ENCODE measurements around the gene CDC14A.

DNA sequence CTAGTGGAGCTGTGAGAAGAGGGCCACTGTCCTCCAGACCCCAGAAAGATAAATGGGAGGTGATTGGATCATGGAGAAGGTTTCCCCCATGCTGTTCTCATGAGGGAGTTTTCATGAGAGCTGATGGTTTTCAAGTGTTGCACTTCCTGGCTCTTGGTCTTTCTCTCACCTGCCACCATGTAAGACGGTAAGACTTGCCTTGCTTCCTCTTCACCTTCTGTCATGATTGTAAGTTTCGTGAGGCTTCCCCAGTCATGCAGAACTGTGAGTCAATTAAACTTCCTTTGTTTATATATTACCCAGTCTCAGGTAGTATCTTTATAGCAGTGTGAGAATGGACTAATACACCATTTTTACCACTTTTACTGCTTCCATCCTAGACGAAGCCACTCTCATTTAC is 213.2 kb downstream of the CDC14A start:
- TF ChIP-seq CTCF (conservative IDR thresholded peaks at IDR 0.05 in 1 of 2, IDR thresholded peaks at IDR 0.05 in 1 of 2; ENCODE audit: low read depth in 1 of 2, low read length in 2 of 2) = no peak
- no peak for TF ChIP-seq EZH2 (IDR thresholded peaks at IDR 0.05; ENCODE audit: low read length, missing control alignments)

Measured in fibroblast of lung (primary cell).